HUDEP-2 (cell line): Measurements from ENCODE around the gene TFEB.
A peak's percentile ranks its signal among the peaks of the same experiment; 100 is the strongest.

Experiments used
- DNase-seq, 76 experiments: peaks; one replicate each; lab custom pipeline; 2025; ENCODE audit not compliant: unreplicated experiment in 76 of 76; lab: John Stamatoyannopoulos, UW

TFEB gene

GRCh38 chr6:41724586-41725501, 10.6 kb downstream of the TFEB start:
- DNase-seq, result no peak

GRCh38 chr6:41724228-41724580, 11.2 kb downstream of the TFEB start:
- no peak for DNase-seq

GRCh38 chr6:41723530-41724227, 11.7 kb downstream of the TFEB start:
- peak in 1 of 76 experiments; percentile 13 for DNase-seq

- DNase-seq, result no peak
These were observed 12.4 kb downstream of the TFEB start for GRCh38 chr6:41722969-41723529.

- no peak for DNase-seq
These were observed 14.0 kb downstream of the TFEB start for GRCh38 chr6:41721414-41721813.

GRCh38 chr6:41720783-41721182, 14.6 kb downstream of the TFEB start:
- DNase-seq, result no peak

GRCh38 chr6:41720262-41720620, 15.2 kb downstream of the TFEB start:
- DNase-seq, result no peak

GRCh38 chr6:41719436-41720261, 15.8 kb downstream of the TFEB start:
- no peak for DNase-seq

GRCh38 chr6:41718828-41719227, 16.6 kb downstream of the TFEB start:
- DNase-seq, result no peak

GRCh38 chr6:41717392-41717736, 18.0 kb downstream of the TFEB start:
- no peak for DNase-seq

- DNase-seq, result no peak
These were observed 18.7 kb downstream of the TFEB start for GRCh38 chr6:41716516-41717391.

- no peak for DNase-seq
These were observed 19.5 kb downstream of the TFEB start for GRCh38 chr6:41715795-41716515.

GRCh38 chr6:41714556-41715273, 20.7 kb downstream of the TFEB start:
- DNase-seq, result no peak

- peak in 60 of 76 experiments; percentile 14 to 84 (median 63) for DNase-seq
These were observed 21.6 kb downstream of the TFEB start for GRCh38 chr6:41713650-41714291.

- peak in 38 of 76 experiments; percentile 9 to 63 (median 43) for DNase-seq
These were observed 22.2 kb downstream of the TFEB start for GRCh38 chr6:41713159-41713649.

GRCh38 chr6:41712651-41713103, 22.7 kb downstream of the TFEB start:
- peak in 1 of 76 experiments; percentile 40 for DNase-seq

- DNase-seq, result no peak
These were observed 23.9 kb downstream of the TFEB start for GRCh38 chr6:41711323-41712038.
